ENCODE measurements around the gene SLC30A9. TPM values are rescaled to one million over a fixed set of nuclear protein-coding genes. Genes with fewer than 3 reads are reported as not detected.

Gene SLC30A9
- total RNA-seq, 1 donor from 2014 or later, result 44.6 TPM

DNA sequence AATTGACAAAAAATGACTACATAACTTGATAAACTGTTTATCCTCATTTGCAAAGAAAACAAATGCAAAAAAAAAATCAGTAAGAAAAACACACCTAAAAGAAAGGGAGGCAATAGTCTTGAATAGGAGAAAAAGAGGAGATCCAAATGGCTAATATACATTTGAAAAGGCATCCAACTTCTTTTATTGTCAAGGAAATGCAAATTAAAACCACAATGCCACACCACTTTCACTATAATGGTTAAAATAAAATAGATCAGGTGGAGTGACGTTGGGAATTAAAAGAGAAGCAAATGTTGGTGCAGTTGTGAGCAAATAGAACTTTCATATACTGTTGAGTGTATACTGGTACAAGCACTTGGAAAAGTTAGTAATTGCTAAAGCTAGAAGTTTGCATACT lies 5.2 kb upstream of the SLC30A9 start:
- no peaks in the 10 kb centered on the region for H3K27me3 Mint-ChIP-seq (ENCODE audit: low read depth)
- H3K9me3 Mint-ChIP-seq (ENCODE audit: low read depth), result no peaks in the 10 kb centered on the region
- H3K27ac Mint-ChIP-seq (ENCODE audit: unreplicated experiment), result no peak overlapping the region
- no peaks in the 10 kb centered on the region for H3K36me3 Mint-ChIP-seq (ENCODE audit: low read depth)
- peaks cover 9% of the 10 kb centered on the region for H3K4me1 Mint-ChIP-seq (ENCODE audit: low read depth)
- no peak for DNase-seq (ENCODE audit: low spot score)
- no peak for TF ChIP-seq CTCF (IDR thresholded peaks at IDR 0.05)
- no peak overlapping the region for H3K4me3 Mint-ChIP-seq (ENCODE audit: unreplicated experiment)

- Mint-ChIP-seq H3K4me3 (ENCODE audit: unreplicated experiment) (peak overlapping the region; percentile 86), H3K9me3 (ENCODE audit: low read depth) (no peaks in the 10 kb centered on the region), H3K4me1 (ENCODE audit: low read depth) (peaks cover 28% of the 10 kb centered on the region), H3K36me3 (ENCODE audit: low read depth) (no peaks in the 10 kb centered on the region), H3K27me3 (ENCODE audit: low read depth) (no peaks in the 10 kb centered on the region), H3K27ac (ENCODE audit: unreplicated experiment) (peak overlapping the region; percentile 86)
- DNase-seq (ENCODE audit: low spot score), result no peak
- no peak for TF ChIP-seq CTCF (IDR thresholded peaks at IDR 0.05)
Observed at GRCh38 chr4:41989994-41990364, 351 bp upstream of the SLC30A9 start.

GRCh38 chr4:41991916-41992767 lies 1.8 kb downstream of the SLC30A9 start:
- Mint-ChIP-seq H3K27ac (ENCODE audit: unreplicated experiment) (no peak overlapping the region), H3K4me3 (ENCODE audit: unreplicated experiment) (peak overlapping the region; percentile 86), H3K4me1 (ENCODE audit: low read depth) (peaks cover 30% of the 10 kb centered on the region), H3K9me3 (ENCODE audit: low read depth) (no peaks in the 10 kb centered on the region), H3K36me3 (ENCODE audit: low read depth) (no peaks in the 10 kb centered on the region), H3K27me3 (ENCODE audit: low read depth) (no peaks in the 10 kb centered on the region)
- no peak for TF ChIP-seq CTCF (IDR thresholded peaks at IDR 0.05)
- no peak for DNase-seq (ENCODE audit: low spot score)

- Mint-ChIP-seq H3K27me3 (ENCODE audit: low read depth) (no peaks in the 10 kb centered on the region), H3K4me3 (ENCODE audit: unreplicated experiment) (no peak overlapping the region), H3K27ac (ENCODE audit: unreplicated experiment) (no peak overlapping the region), H3K4me1 (ENCODE audit: low read depth) (peaks cover 30% of the 10 kb centered on the region), H3K36me3 (ENCODE audit: low read depth) (no peaks in the 10 kb centered on the region), H3K9me3 (ENCODE audit: low read depth) (no peaks in the 10 kb centered on the region)
- DNase-seq (ENCODE audit: low spot score), result no peak
- no peak for TF ChIP-seq CTCF (IDR thresholded peaks at IDR 0.05)
Observed at GRCh38 chr4:41992967-41993857, 2.9 kb downstream of the SLC30A9 start.

- Mint-ChIP-seq H3K4me3 (ENCODE audit: unreplicated experiment) (no peak overlapping the region), H3K27me3 (ENCODE audit: low read depth) (no peaks in the 10 kb centered on the region), H3K27ac (ENCODE audit: unreplicated experiment) (no peak overlapping the region), H3K4me1 (ENCODE audit: low read depth) (peaks cover 24% of the 10 kb centered on the region), H3K36me3 (ENCODE audit: low read depth) (no peaks in the 10 kb centered on the region), H3K9me3 (ENCODE audit: low read depth) (no peaks in the 10 kb centered on the region)
- TF ChIP-seq CTCF (IDR thresholded peaks at IDR 0.05), result peak; percentile 40
- no peak for DNase-seq (ENCODE audit: low spot score)
Observed at GRCh38 chr4:41994461-41994985, 4.2 kb downstream of the SLC30A9 start.

Measured in chondrocyte (in vitro differentiated cells).